HEK293 (cell line): Measurements from ENCODE around the gene ATP5F1D.

Source experiments
- IKZF3 ChIP-seq: fragments of 450-650 bp; IDR thresholded peaks from 2 replicates; pipeline ENCODE4 v1.5.0; 2018; ENCODE audit warnings: missing biosample characterization, mild to moderate bottlenecking, missing genetic modification characterization, moderate library complexity
- KLF10 ChIP-seq: fragments of 450-650 bp; IDR thresholded peaks from 2 replicates; pipeline ENCODE4 v1.5.1; 2018; ENCODE audit warnings: missing biosample characterization, mild to moderate bottlenecking, missing genetic modification characterization
- OSR2 ChIP-seq: fragments of 450-650 bp; formaldehyde crosslinking; IDR thresholded peaks from 2 replicates; pipeline ENCODE4 v1.5.1; 2016; ENCODE audit warnings: missing biosample characterization, missing genetic modification characterization
- YY2 ChIP-seq: fragments of 450-650 bp; formaldehyde crosslinking; IDR thresholded peaks from 2 replicates; pipeline ENCODE4 v1.5.1; 2016; ENCODE audit warnings: missing biosample characterization, missing genetic modification characterization
- ZBTB48 ChIP-seq: fragments of 450-650 bp; formaldehyde crosslinking; IDR thresholded peaks from 2 replicates; pipeline ENCODE4 v1.5.1; 2016; ENCODE audit warnings: missing biosample characterization, missing genetic modification characterization
- ZIC2 ChIP-seq: fragments of 450-650 bp; formaldehyde crosslinking; IDR thresholded peaks from 2 replicates; pipeline ENCODE4 v1.5.1; 2016; ENCODE audit warnings: missing biosample characterization, missing genetic modification characterization
- ZNF138 ChIP-seq: fragments of 450-650 bp; formaldehyde crosslinking; IDR thresholded peaks from 2 replicates; pipeline ENCODE4 v1.5.1; 2016; ENCODE audit warnings: missing biosample characterization, missing genetic modification characterization, borderline replicate concordance
- ZNF211 ChIP-seq: fragments of 450-650 bp; formaldehyde crosslinking; IDR thresholded peaks from 2 replicates; pipeline ENCODE4 v1.5.1; 2016; ENCODE audit warnings: low read depth, missing biosample characterization, missing genetic modification characterization
- ZNF37A ChIP-seq: fragments of 450-650 bp; IDR thresholded peaks from 2 replicates; pipeline ENCODE4 v1.5.1; 2018; ENCODE audit warnings: missing biosample characterization, missing genetic modification characterization
- ZNF404 ChIP-seq: fragments of 450-650 bp; formaldehyde crosslinking; IDR thresholded peaks from 2 replicates; pipeline ENCODE4 v1.5.1; 2017; ENCODE audit warnings: missing biosample characterization, missing genetic modification characterization
- ZNF416 ChIP-seq: fragments of 450-650 bp; formaldehyde crosslinking; IDR thresholded peaks from 2 replicates; pipeline ENCODE4 v1.5.1; 2016; ENCODE audit warnings: missing biosample characterization, missing genetic modification characterization
- ZNF501 ChIP-seq: fragments of 450-650 bp; formaldehyde crosslinking; IDR thresholded peaks from 2 replicates; pipeline ENCODE4 v1.5.1; 2016; ENCODE audit warnings: missing biosample characterization, missing genetic modification characterization
- ZNF530 ChIP-seq: fragments of 450-650 bp; formaldehyde crosslinking; IDR thresholded peaks from 2 replicates; pipeline ENCODE4 v1.5.1; 2016; ENCODE audit warnings: low read depth, missing biosample characterization, missing genetic modification characterization
- ZNF555 ChIP-seq: fragments of 450-650 bp; formaldehyde crosslinking; conservative IDR thresholded peaks from 2 replicates; pipeline ENCODE4 v1.5.1; 2017; ENCODE audit warnings: missing biosample characterization, mild to moderate bottlenecking, missing genetic modification characterization, inconsistent platforms
- ZNF558 ChIP-seq: fragments of 450-650 bp; formaldehyde crosslinking; IDR thresholded peaks from 2 replicates; pipeline ENCODE4 v1.5.1; 2016; ENCODE audit warnings: missing biosample characterization, missing genetic modification characterization
- ZNF560 ChIP-seq: fragments of 450-650 bp; formaldehyde crosslinking; IDR thresholded peaks from 2 replicates; pipeline ENCODE4 v1.5.1; 2017; ENCODE audit warnings: missing biosample characterization, missing genetic modification characterization, borderline replicate concordance
- ZNF561 ChIP-seq: fragments of 450-650 bp; IDR thresholded peaks from 2 replicates; pipeline ENCODE4 v1.5.1; 2018; ENCODE audit warnings: missing biosample characterization, missing genetic modification characterization, borderline replicate concordance
- ZNF600 ChIP-seq: fragments of 450-650 bp; formaldehyde crosslinking; IDR thresholded peaks from 2 replicates; pipeline ENCODE4 v1.5.1; 2016; ENCODE audit warnings: missing biosample characterization, missing genetic modification characterization
- ZNF624 ChIP-seq: fragments of 450-650 bp; formaldehyde crosslinking; IDR thresholded peaks from 2 replicates; pipeline ENCODE4 v1.5.1; 2017; ENCODE audit warnings: missing biosample characterization, missing genetic modification characterization
- ZNF654 ChIP-seq: fragments of 450-650 bp; formaldehyde crosslinking; IDR thresholded peaks from 2 replicates; pipeline ENCODE4 v1.5.1; 2016; ENCODE audit warnings: low read depth, missing biosample characterization, missing genetic modification characterization
- ZNF658 ChIP-seq: fragments of 450-650 bp; formaldehyde crosslinking; IDR thresholded peaks from 2 replicates; pipeline ENCODE4; 2016; ENCODE audit warnings: missing biosample characterization, missing genetic modification characterization
- ZNF664 ChIP-seq: fragments of 450-650 bp; formaldehyde crosslinking; IDR thresholded peaks from 2 replicates; pipeline ENCODE4 v1.5.1; 2016; ENCODE audit warnings: missing biosample characterization, missing genetic modification characterization
- ZNF677 ChIP-seq: fragments of 450-650 bp; IDR thresholded peaks from 2 replicates; pipeline ENCODE4 v1.5.0; 2018; ENCODE audit warnings: missing biosample characterization, mild to moderate bottlenecking, missing genetic modification characterization, moderate library complexity
- ZNF76 ChIP-seq: fragments of 450-650 bp; formaldehyde crosslinking; IDR thresholded peaks from 2 replicates; pipeline ENCODE4; 2016; ENCODE audit warnings: low read depth, missing biosample characterization, missing genetic modification characterization, borderline replicate concordance
- ZNF837 ChIP-seq: fragments of 450-650 bp; formaldehyde crosslinking; IDR thresholded peaks from 2 replicates; pipeline ENCODE4 v1.5.1; 2016; ENCODE audit warnings: missing biosample characterization, missing genetic modification characterization
- ZSCAN30 ChIP-seq: fragments of 450-650 bp; IDR thresholded peaks from 2 replicates; pipeline ENCODE4 v1.5.1; 2018; ENCODE audit warnings: missing biosample characterization, mild to moderate bottlenecking, missing genetic modification characterization, moderate library complexity
- TF ChIP-seq, protein P1 (sequence below): fragments of 450-650 bp; formaldehyde crosslinking; IDR thresholded peaks from 2 replicates; pipeline ENCODE4 v1.5.1; 2016; ENCODE audit warnings: missing biosample characterization, missing genetic modification characterization
- TF ChIP-seq, protein P2 (sequence below): fragments of 450-650 bp; formaldehyde crosslinking; IDR thresholded peaks from 2 replicates; pipeline ENCODE4; 2016; ENCODE audit warnings: missing biosample characterization, missing genetic modification characterization
- TF ChIP-seq, protein P3 (sequence below): fragments of 450-650 bp; formaldehyde crosslinking; IDR thresholded peaks from 2 replicates; pipeline ENCODE4 v1.5.1; 2016; ENCODE audit warnings: missing biosample characterization, missing genetic modification characterization
- TF ChIP-seq, protein P4 (sequence below): fragments of 450-650 bp; formaldehyde crosslinking; IDR thresholded peaks from 2 replicates; pipeline ENCODE4 v1.5.1; 2016; ENCODE audit warnings: missing biosample characterization, missing genetic modification characterization
- TF ChIP-seq, protein P5 (sequence below): fragments of 450-650 bp; formaldehyde crosslinking; IDR thresholded peaks from 2 replicates; pipeline ENCODE4 v1.5.1; 2017; ENCODE audit warnings: missing biosample characterization, missing genetic modification characterization
- TF ChIP-seq, protein P6 (sequence below): fragments of 450-650 bp; formaldehyde crosslinking; IDR thresholded peaks from 2 replicates; pipeline ENCODE4 v1.5.1; 2016; ENCODE audit warnings: missing biosample characterization, missing genetic modification characterization
- TF ChIP-seq, protein P7 (sequence below): fragments of 450-650 bp; formaldehyde crosslinking; optimal IDR thresholded peaks from 2 replicates; pipeline ENCODE3; 2016; ENCODE audit warnings: missing biosample characterization, mild to moderate bottlenecking, missing genetic modification characterization

The ATP5F1D gene

DNA sequence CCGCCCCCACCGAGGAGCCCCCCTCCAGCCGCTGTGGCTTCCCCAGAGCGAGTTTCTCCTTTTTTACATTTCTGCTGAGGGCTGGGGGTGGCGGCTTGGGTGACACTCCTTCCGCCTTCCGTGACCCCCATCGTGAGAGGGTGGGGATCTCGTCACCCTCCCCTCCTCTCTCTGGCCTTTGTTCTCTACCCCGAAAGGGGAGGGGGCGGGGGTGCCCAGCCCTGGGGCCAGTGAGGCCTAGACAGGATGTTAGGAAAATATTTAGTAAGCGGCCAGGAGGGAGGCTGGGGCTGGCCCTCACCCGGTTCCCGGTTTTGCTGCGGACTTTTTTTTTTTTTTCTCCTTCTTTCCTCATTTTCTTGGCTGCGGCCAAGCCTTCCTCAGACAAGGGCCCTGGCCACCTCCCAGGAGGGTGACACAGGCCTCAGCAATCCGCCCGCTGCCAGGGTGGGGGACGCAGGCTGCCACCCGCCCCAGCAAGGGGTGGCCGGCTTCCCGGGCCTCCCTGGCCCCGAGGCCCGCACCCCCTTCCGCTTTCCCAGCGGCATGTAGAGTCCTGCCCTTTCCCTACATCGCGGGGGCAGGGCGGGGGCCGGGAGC lies 10.8 kb downstream of the ATP5F1D start (continued):
- TF ChIP-seq, protein P1, sequence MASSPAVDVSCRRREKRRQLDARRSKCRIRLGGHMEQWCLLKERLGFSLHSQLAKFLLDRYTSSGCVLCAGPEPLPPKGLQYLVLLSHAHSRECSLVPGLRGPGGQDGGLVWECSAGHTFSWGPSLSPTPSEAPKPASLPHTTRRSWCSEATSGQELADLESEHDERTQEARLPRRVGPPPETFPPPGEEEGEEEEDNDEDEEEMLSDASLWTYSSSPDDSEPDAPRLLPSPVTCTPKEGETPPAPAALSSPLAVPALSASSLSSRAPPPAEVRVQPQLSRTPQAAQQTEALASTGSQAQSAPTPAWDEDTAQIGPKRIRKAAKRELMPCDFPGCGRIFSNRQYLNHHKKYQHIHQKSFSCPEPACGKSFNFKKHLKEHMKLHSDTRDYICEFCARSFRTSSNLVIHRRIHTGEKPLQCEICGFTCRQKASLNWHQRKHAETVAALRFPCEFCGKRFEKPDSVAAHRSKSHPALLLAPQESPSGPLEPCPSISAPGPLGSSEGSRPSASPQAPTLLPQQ (tag by site-specific recombination), result no peak
- TF ChIP-seq ZNF555 (no peak), OSR2 (tag by site-specific recombination) (no peak), ZNF560 (tag by site-specific recombination) (no peak), IKZF3 (tag by site-specific recombination) (peak; percentile 61), ZSCAN30 (tag by site-specific recombination) (no peak), ZNF561 (tag by site-specific recombination) (no peak), YY2 (tag by site-specific recombination) (no peak), ZNF677 (tag by site-specific recombination) (no peak), ZNF658 (tag by site-specific recombination) (no peak), ZNF530 (tag by site-specific recombination) (no peak), ZNF76 (tag by site-specific recombination) (0 out of 2 replicates have a peak, but pooled peaks have one; percentile 72), ZNF837 (tag by site-specific recombination) (no peak), ZNF404 (tag by site-specific recombination) (no peak), ZNF416 (tag by site-specific recombination) (no peak), ZNF624 (no peak), ZNF664 (no peak), ZNF138 (tag by site-specific recombination) (no peak), ZIC2 (tag by site-specific recombination) (0 out of 2 replicates have a peak, but pooled peaks have one; percentile 93), ZNF211 (no peak), ZBTB48 (tag by site-specific recombination) (no peak), KLF10 (tag by site-specific recombination) (no peak; the same call in 1 of the 2 replicates), ZNF654 (no peak), ZNF501 (no peak), ZNF37A (no peak), ZNF558 (tag by site-specific recombination) (no peak), ZNF600 (tag by site-specific recombination) (no peak; the same call in 1 of the 2 replicates)
- TF ChIP-seq, protein P2, sequence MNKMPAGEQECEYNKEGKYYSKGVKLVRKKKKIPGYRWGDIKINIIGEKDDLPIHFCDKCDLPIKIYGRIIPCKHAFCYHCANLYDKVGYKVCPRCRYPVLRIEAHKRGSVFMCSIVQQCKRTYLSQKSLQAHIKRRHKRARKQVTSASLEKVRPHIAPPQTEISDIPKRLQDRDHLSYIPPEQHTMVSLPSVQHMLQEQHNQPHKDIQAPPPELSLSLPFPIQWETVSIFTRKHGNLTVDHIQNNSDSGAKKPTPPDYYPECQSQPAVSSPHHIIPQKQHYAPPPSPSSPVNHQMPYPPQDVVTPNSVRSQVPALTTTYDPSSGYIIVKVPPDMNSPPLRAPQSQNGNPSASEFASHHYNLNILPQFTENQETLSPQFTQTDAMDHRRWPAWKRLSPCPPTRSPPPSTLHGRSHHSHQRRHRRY, result no peak
- TF ChIP-seq, protein P3, sequence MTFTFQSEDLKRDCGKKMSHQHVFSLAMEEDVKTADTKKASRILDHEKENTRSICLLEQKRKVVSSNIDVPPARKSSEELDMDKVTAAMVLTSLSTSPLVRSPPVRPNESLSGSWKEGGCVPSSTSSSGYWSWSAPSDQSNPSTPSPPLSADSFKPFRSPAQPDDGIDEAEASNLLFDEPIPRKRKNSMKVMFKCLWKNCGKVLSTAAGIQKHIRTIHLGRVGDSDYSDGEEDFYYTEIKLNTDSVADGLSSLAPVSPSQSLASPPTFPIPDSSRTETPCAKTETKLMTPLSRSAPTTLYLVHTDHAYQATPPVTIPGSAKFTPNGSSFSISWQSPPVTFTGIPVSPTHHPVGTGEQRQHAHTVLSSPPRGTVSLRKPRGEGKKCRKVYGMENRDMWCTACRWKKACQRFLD (tag by site-specific recombination), result no peak
- TF ChIP-seq, protein P4, sequence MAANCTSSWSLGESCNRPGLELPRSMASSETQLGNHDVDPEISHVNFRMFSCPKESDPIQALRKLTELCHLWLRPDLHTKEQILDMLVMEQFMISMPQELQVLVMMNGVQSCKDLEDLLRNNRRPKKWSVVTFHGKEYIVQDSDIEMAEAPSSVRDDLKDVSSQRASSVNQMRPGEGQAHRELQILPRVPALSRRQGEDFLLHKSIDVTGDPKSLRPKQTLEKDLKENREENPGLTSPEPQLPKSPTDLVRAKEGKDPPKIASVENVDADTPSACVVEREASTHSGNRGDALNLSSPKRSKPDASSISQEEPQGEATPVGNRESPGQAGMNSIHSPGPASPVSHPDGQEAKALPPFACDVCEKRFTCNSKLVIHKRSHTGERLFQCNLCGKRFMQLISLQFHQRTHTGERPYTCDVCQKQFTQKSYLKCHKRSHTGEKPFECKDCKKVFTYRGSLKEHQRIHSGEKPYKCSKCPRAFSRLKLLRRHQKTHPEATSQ, result peak; percentile 73; the same call in 1 of the 2 replicates
- TF ChIP-seq, protein P5, sequence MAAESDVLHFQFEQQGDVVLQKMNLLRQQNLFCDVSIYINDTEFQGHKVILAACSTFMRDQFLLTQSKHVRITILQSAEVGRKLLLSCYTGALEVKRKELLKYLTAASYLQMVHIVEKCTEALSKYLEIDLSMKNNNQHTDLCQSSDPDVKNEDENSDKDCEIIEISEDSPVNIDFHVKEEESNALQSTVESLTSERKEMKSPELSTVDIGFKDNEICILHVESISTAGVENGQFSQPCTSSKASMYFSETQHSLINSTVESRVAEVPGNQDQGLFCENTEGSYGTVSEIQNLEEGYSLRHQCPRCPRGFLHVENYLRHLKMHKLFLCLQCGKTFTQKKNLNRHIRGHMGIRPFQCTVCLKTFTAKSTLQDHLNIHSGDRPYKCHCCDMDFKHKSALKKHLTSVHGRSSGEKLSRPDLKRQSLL (tag by site-specific recombination), result no peak
- TF ChIP-seq, protein P6, sequence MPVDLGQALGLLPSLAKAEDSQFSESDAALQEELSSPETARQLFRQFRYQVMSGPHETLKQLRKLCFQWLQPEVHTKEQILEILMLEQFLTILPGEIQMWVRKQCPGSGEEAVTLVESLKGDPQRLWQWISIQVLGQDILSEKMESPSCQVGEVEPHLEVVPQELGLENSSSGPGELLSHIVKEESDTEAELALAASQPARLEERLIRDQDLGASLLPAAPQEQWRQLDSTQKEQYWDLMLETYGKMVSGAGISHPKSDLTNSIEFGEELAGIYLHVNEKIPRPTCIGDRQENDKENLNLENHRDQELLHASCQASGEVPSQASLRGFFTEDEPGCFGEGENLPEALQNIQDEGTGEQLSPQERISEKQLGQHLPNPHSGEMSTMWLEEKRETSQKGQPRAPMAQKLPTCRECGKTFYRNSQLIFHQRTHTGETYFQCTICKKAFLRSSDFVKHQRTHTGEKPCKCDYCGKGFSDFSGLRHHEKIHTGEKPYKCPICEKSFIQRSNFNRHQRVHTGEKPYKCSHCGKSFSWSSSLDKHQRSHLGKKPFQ (tag by site-specific recombination), result no peak
- TF ChIP-seq, protein P7, sequence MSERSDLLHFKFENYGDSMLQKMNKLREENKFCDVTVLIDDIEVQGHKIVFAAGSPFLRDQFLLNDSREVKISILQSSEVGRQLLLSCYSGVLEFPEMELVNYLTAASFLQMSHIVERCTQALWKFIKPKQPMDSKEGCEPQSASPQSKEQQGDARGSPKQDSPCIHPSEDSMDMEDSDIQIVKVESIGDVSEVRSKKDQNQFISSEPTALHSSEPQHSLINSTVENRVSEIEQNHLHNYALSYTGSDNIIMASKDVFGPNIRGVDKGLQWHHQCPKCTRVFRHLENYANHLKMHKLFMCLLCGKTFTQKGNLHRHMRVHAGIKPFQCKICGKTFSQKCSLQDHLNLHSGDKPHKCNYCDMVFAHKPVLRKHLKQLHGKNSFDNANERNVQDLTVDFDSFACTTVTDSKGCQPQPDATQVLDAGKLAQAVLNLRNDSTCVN (tag by site-specific recombination), result no peak
